Measurements from ENCODE around the gene HMCN1.

DNA sequence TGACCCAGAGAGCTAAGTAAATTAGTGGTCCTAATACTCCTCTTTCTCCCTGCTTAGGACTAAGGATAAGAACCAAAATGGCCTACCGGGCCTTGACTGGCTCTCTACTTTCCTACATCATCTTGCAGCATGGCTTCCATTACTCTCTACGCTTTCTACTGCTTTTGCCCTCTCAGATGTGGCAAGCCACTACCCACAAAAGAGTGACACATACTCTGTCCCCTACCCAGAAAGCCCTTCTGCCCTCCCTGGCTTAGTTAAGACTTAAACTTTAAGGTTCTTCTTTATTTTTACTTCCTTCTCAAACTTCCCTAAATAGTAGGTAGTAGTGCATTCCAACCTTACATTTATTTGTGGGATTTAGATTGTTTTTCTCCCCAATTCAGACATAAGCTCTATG lies 412.8 kb downstream of the HMCN1 start:
- no peak for TF ChIP-seq CREB1 (CRISPR knock-in tag; IDR thresholded peaks at IDR 0.05; ENCODE audit: low read depth)
- TF ChIP-seq, protein P1, sequence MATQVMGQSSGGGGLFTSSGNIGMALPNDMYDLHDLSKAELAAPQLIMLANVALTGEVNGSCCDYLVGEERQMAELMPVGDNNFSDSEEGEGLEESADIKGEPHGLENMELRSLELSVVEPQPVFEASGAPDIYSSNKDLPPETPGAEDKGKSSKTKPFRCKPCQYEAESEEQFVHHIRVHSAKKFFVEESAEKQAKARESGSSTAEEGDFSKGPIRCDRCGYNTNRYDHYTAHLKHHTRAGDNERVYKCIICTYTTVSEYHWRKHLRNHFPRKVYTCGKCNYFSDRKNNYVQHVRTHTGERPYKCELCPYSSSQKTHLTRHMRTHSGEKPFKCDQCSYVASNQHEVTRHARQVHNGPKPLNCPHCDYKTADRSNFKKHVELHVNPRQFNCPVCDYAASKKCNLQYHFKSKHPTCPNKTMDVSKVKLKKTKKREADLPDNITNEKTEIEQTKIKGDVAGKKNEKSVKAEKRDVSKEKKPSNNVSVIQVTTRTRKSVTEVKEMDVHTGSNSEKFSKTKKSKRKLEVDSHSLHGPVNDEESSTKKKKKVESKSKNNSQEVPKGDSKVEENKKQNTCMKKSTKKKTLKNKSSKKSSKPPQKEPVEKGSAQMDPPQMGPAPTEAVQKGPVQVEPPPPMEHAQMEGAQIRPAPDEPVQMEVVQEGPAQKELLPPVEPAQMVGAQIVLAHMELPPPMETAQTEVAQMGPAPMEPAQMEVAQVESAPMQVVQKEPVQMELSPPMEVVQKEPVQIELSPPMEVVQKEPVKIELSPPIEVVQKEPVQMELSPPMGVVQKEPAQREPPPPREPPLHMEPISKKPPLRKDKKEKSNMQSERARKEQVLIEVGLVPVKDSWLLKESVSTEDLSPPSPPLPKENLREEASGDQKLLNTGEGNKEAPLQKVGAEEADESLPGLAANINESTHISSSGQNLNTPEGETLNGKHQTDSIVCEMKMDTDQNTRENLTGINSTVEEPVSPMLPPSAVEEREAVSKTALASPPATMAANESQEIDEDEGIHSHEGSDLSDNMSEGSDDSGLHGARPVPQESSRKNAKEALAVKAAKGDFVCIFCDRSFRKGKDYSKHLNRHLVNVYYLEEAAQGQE (IDR thresholded peaks at IDR 0.05; ENCODE audit: unreplicated experiment): no peak
- TF ChIP-seq STAT1 (IDR thresholded peaks at IDR 0.05; ENCODE audit: unreplicated experiment): no peak
- TF ChIP-seq, protein P2, sequence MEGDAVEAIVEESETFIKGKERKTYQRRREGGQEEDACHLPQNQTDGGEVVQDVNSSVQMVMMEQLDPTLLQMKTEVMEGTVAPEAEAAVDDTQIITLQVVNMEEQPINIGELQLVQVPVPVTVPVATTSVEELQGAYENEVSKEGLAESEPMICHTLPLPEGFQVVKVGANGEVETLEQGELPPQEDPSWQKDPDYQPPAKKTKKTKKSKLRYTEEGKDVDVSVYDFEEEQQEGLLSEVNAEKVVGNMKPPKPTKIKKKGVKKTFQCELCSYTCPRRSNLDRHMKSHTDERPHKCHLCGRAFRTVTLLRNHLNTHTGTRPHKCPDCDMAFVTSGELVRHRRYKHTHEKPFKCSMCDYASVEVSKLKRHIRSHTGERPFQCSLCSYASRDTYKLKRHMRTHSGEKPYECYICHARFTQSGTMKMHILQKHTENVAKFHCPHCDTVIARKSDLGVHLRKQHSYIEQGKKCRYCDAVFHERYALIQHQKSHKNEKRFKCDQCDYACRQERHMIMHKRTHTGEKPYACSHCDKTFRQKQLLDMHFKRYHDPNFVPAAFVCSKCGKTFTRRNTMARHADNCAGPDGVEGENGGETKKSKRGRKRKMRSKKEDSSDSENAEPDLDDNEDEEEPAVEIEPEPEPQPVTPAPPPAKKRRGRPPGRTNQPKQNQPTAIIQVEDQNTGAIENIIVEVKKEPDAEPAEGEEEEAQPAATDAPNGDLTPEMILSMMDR (conservative IDR thresholded peaks at IDR 0.05; ENCODE audit: low read depth in 2 of 2): no peak
- no peak for TF ChIP-seq EZH2 (IDR thresholded peaks at IDR 0.05; ENCODE audit: low read depth, unreplicated experiment)
- TF ChIP-seq POLR2AphosphoS5 (IDR thresholded peaks at IDR 0.05; ENCODE audit: low read depth): no peak
